Endothelial cell of umbilical vein (primary cell): ENCODE data around the gene LDLRAD3. TPM values are rescaled to one million over a fixed set of nuclear protein-coding genes. Genes with fewer than 3 reads are reported as not detected.

Experiments used
- BruUV-seq: library from RNA; stranded (reverse); fragments of 400-500 nt; replicated peaks from 2 replicates; lab custom pipeline; 2021; lab: Mats Ljungman, UMichigan
- CTCF ChIA-PET: fragments of 300-600, 350-600 bp; sonication (Branson Sonifier 250); formaldehyde crosslinking; loops from one replicate; lab custom pipeline; 2021; ENCODE audit warnings: antibody characterized with exemption, inconsistent platforms; lab: Charles Lee
- POLR2A ChIA-PET: fragments of 300-600, 350-600 bp; sonication (Branson Sonifier 250); formaldehyde crosslinking; loops from one replicate; lab custom pipeline; 2021; ENCODE audit warnings: antibody characterized with exemption, inconsistent platforms; lab: Charles Lee
- DNase-seq: peaks from one replicate; pipeline ENCODE4 v3.0.0-alpha.2; 2011; ENCODE audit warnings: low read depth, low spot score
- FAIRE-seq: peaks from 2 replicates; lab custom pipeline; 2011; peaks lifted over from hg19 to GRCh38; lab: Jason Lieb, UNC
- H2AFZ ChIP-seq: 2 replicates; pipeline ENCODE4 v1.6.0; 2012; ENCODE audit warnings: low read depth, low read length, control low read depth, inconsistent platforms
- H3K27ac ChIP-seq: 2 replicates; pipeline ENCODE4 v1.5.1; 2011; ENCODE audit warnings: low read depth, mild to moderate bottlenecking, control low read depth, low read length, moderate library complexity; ENCODE audit not compliant: insufficient read depth
- H3K27me3 ChIP-seq, 2 experiments: 2 replicates each; pipeline versions ENCODE4 v1.6.0 to v1.6.1; 2011; ENCODE audit warnings: low read length in 2 of 2, mixed read lengths in 1 of 2; ENCODE audit not compliant: control insufficient read depth in 2 of 2, insufficient read depth in 2 of 2
- H3K36me3 ChIP-seq, 2 experiments: 2 replicates in 1 of 2; 3 replicates in 1 of 2; pipeline ENCODE4 v1.5.1; 2011; ENCODE audit warnings: low read length in 2 of 2, mild to moderate bottlenecking in 1 of 2, moderate library complexity in 1 of 2; ENCODE audit not compliant: control insufficient read depth in 2 of 2, insufficient read depth in 2 of 2; ENCODE audit errors: extremely low read depth in 1 of 2
- H3K4me1 ChIP-seq: 3 replicates; pipeline ENCODE4 v1.5.1; 2011; ENCODE audit warnings: mild to moderate bottlenecking, low read length; ENCODE audit not compliant: control insufficient read depth, insufficient read depth; ENCODE audit errors: extremely low read depth
- H3K4me2 ChIP-seq: 2 replicates; pipeline ENCODE4 v1.6.1; 2011; ENCODE audit warnings: low read length, control low read depth, mixed read lengths; ENCODE audit not compliant: insufficient read depth
- H3K4me3 ChIP-seq, 3 experiments: fragments of 200-600 bp in 1 of 3; sonication (generic), shearing (Covaris generic) in 1 of 3; replicated peaks in 1 of 3; 2 replicates each; pipeline ENCODE4 v1.5.1; 2011 to 2016; ENCODE audit warnings: control low read depth in 3 of 3, low read length in 3 of 3, mild to moderate bottlenecking in 2 of 3, inconsistent platforms in 1 of 3, low read depth in 1 of 3, moderate library complexity in 1 of 3; ENCODE audit not compliant: insufficient read depth in 1 of 3
- H3K79me2 ChIP-seq: 2 replicates; pipeline ENCODE4 v1.6.0; 2012; ENCODE audit warnings: low read length, inconsistent platforms; ENCODE audit not compliant: control insufficient read depth, insufficient read depth
- H3K9ac ChIP-seq: replicated peaks from 2 replicates; pipeline ENCODE3; 2011; ENCODE audit warnings: low read length, control low read depth; ENCODE audit not compliant: insufficient read depth; ENCODE audit errors: extremely low read depth
- H3K9me1 ChIP-seq: replicated peaks from 3 replicates; pipeline ENCODE4 v1.6.0; 2011; ENCODE audit warnings: mild to moderate bottlenecking, low read length; ENCODE audit not compliant: control insufficient read depth, insufficient read depth; ENCODE audit errors: extremely low read depth
- H3K9me3 ChIP-seq: replicated peaks from 2 replicates; pipeline ENCODE4 v1.5.1; 2012; ENCODE audit warnings: low read length, inconsistent platforms; ENCODE audit not compliant: control insufficient read depth, insufficient read depth
- H4K20me1 ChIP-seq: replicated peaks from 2 replicates; pipeline ENCODE3; 2011; ENCODE audit warnings: mild to moderate bottlenecking, low read length; ENCODE audit not compliant: control insufficient read depth, insufficient read depth; ENCODE audit errors: extremely low read depth
- EZH2 ChIP-seq: IDR thresholded peaks from 2 replicates; pipeline ENCODE4 v1.6.1; 2012; ENCODE audit warnings: borderline replicate concordance, low read depth, mild to moderate bottlenecking, moderate library complexity, low read length, inconsistent platforms; ENCODE audit not compliant: severe bottlenecking
- FOS ChIP-seq: IDR thresholded peaks from 2 replicates; pipeline ENCODE4 v1.6.1; 2011; ENCODE audit warnings: mild to moderate bottlenecking, low read length, moderate library complexity, borderline replicate concordance; ENCODE audit not compliant: insufficient read depth
- GATA2 ChIP-seq: IDR thresholded peaks from 2 replicates; pipeline ENCODE4 v1.7.0; 2011; ENCODE audit warnings: low read depth, mild to moderate bottlenecking, moderate library complexity, mixed read lengths, low read length; ENCODE audit not compliant: insufficient read length, insufficient read depth
- JUN ChIP-seq: IDR thresholded peaks from 2 replicates; pipeline ENCODE4 v1.6.1; 2011; ENCODE audit warnings: borderline replicate concordance, low read depth; ENCODE audit not compliant: insufficient read length, insufficient read depth
- MYC ChIP-seq: IDR thresholded peaks from one replicate; pipeline ENCODE4 v1.6.1; 2011; ENCODE audit warnings: mild to moderate bottlenecking, low read depth, low read length
- POLR2AphosphoS5 ChIP-seq: IDR thresholded peaks from 2 replicates; pipeline ENCODE4 v1.6.1; 2012; ENCODE audit warnings: low read depth, mild to moderate bottlenecking, control low read depth, low read length, moderate library complexity; ENCODE audit not compliant: insufficient read depth
- dilution Hi-C: fragments of 300-500 bp; cut with MboI; formaldehyde crosslinking; loops from one replicate; pipeline ENCODE4 v1.15.0; 2019; ENCODE audit warnings: low sequenced_read_pairs; ENCODE audit not compliant: extremely low pct_ligation_motif_present
- intact Hi-C: fragments of 100-400 bp; cut with micrococcal nuclease; formaldehyde crosslinking; loops from one replicate; pipeline ENCODE4 v1.10.0; 2022
- polyA plus RNA-seq, 4 experiments: library from polyadenylated mRNA; depleted of rRNA in 3 of 4; stranded (reverse) in 3 of 4; unstranded in 1 of 4; fragments of >200 nt; gene quantifications; 2 replicates each; pipeline versions ENCODE4 v1.2.1 to v1.2.3, GENCODE V29; 2011 to 2012; ENCODE audit warnings: missing spikeins in 1 of 4
- total RNA-seq: library from RNA; stranded (reverse); gene quantifications from 2 replicates; pipeline ENCODE4 v1.2.3, GENCODE V29; 2021
- TF ChIP-seq, protein P1 (sequence below): IDR thresholded peaks from 2 replicates; pipeline ENCODE4 v1.6.1; 2011; ENCODE audit not compliant: insufficient read depth, insufficient read length
- TF ChIP-seq, protein P2 (sequence below), 2 donors: IDR thresholded peaks; 1 replicate in 1 of 2; 2 replicates in 1 of 2; pipeline ENCODE4 v1.5.1; 2011; ENCODE audit warnings: low read length in 2 of 2, mild to moderate bottlenecking in 2 of 2, moderate library complexity in 2 of 2, control low read depth in 1 of 2, inconsistent platforms in 1 of 2, low read depth in 1 of 2; ENCODE audit not compliant: insufficient read depth in 1 of 2; ENCODE audit errors: extremely low read depth in 1 of 2

LDLRAD3 gene
- total and polyA plus RNA-seq, 2 donors (not counting 3 experiments of a cell fraction or from before 2014, with no cell fraction given): 17.9 to 25.1 TPM

DNA sequence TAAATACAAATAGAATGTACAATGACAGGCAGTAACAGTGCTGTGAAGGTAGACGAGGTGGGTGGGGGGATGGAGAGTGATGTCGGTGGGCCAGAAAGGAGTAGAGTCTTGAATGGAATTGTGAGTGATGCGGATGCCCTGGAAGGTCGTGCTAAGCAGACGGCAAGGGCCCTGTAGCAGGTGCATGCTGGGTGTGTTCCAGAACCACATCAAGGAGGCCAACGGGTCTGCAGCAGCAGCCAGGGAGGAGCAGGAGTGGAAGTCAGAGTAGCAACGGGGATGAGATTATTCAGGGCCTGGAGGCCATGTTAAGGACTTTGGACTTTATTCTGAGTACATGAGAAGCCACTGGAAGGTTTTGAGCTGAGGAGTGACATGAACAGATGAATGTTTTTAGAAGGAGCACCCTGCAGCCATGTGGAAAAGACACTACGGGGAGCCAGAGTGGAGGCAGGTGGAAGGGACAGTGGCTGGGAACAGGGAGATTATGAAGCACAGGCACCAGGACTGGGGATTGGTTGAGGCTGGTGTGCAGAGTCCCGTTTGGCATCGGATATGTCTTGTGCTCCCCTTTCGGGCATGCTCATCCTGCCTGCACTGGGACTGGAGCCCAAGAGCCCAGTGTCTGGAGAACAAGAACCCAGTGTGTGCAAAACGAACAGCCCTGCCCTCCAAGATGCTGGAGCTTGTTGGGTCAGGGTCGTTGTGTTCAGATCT is 271.3 kb downstream of the LDLRAD3 start:
- Histone ChIP-seq H3K36me3 (no peaks in the 10 kb centered on the region), H3K4me1 (no peaks in the 10 kb centered on the region), H3K27me3 (no peaks in the 10 kb centered on the region), H3K9ac (no peak overlapping the region), H3K9me1 (no peaks in the 10 kb centered on the region), H2AFZ (no peak overlapping the region), H3K4me3 (no peak overlapping the region), H3K9me3 (peaks cover 2% of the 10 kb centered on the region), H3K79me2 (no peaks in the 10 kb centered on the region), H3K27ac (no peak overlapping the region), H4K20me1 (no peaks in the 10 kb centered on the region), H3K4me2 (no peak overlapping the region)
- dilution Hi-C loops: no loop called here
- FAIRE-seq (no peak), DNase-seq (no peak)
- intact Hi-C loops: no loop called here
- BruUV-seq: no TSS peak
- POLR2A ChIA-PET: no interaction called here
- TF ChIP-seq, protein P1, sequence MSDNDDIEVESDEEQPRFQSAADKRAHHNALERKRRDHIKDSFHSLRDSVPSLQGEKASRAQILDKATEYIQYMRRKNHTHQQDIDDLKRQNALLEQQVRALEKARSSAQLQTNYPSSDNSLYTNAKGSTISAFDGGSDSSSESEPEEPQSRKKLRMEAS: no peak
- TF ChIP-seq, protein P2, sequence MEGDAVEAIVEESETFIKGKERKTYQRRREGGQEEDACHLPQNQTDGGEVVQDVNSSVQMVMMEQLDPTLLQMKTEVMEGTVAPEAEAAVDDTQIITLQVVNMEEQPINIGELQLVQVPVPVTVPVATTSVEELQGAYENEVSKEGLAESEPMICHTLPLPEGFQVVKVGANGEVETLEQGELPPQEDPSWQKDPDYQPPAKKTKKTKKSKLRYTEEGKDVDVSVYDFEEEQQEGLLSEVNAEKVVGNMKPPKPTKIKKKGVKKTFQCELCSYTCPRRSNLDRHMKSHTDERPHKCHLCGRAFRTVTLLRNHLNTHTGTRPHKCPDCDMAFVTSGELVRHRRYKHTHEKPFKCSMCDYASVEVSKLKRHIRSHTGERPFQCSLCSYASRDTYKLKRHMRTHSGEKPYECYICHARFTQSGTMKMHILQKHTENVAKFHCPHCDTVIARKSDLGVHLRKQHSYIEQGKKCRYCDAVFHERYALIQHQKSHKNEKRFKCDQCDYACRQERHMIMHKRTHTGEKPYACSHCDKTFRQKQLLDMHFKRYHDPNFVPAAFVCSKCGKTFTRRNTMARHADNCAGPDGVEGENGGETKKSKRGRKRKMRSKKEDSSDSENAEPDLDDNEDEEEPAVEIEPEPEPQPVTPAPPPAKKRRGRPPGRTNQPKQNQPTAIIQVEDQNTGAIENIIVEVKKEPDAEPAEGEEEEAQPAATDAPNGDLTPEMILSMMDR (IDR thresholded peaks at IDR 0.05; ENCODE audit: extremely low read depth in 1 of 2, insufficient read depth in 1 of 2, low read depth in 1 of 2, low read length in 2 of 2): no peak
- no peak for TF ChIP-seq GATA2
- no peak for TF ChIP-seq JUN
- no peak for TF ChIP-seq MYC
- no peak for TF ChIP-seq EZH2
- no peak for TF ChIP-seq POLR2AphosphoS5
- no peak for TF ChIP-seq FOS
- CTCF ChIA-PET: interaction anchor here (0.9 to 1.4 kb wide), 3 partner anchors 44 to 393 kb away, joined by 3 read pairs; no protein-coding TSS in a partner anchor
